ENCODE data around the gene PPP3CA.

PPP3CA gene

DNA sequence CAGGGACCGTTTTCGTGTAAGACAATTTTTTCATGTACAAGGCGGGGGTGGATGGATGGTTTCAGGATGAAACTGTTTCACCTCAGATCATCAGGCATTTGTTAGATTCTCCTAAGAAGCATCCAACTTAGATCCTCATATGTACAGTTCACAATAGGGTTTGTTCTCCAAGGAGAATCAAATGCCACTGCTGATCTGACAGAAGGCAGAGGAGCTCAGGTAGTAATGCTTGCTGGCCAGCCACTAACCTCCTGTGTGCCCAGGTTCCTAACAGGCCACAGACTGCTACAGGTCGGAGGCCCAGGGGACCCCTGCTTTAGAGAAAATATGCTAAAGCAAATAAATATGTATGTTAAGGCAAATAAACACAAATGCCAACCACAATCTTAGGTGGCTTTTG, 61.3 kb downstream of the PPP3CA start:
- no peaks in the 10 kb centered on the region for H3K27me3 ChIP-seq (ENCODE audit: control insufficient read depth, insufficient read depth, low read length)
- H3K4me3 ChIP-seq (ENCODE audit: low read length), result no peak overlapping the region
- H3K36me3 ChIP-seq (ENCODE audit: control insufficient read depth, low read depth, low read length), result no peaks in the 10 kb centered on the region
- no peak overlapping the region for H3K9ac ChIP-seq (ENCODE audit: low read length)
- no peaks in the 10 kb centered on the region for H3K9me3 ChIP-seq (ENCODE audit: control insufficient read depth, low read depth, low read length)
- H3K27ac ChIP-seq (ENCODE audit: low read length), result no peak overlapping the region
- peaks cover 77% of the 10 kb centered on the region for H3K4me1 ChIP-seq (ENCODE audit: control insufficient read depth, low read depth, low read length)

DNA sequence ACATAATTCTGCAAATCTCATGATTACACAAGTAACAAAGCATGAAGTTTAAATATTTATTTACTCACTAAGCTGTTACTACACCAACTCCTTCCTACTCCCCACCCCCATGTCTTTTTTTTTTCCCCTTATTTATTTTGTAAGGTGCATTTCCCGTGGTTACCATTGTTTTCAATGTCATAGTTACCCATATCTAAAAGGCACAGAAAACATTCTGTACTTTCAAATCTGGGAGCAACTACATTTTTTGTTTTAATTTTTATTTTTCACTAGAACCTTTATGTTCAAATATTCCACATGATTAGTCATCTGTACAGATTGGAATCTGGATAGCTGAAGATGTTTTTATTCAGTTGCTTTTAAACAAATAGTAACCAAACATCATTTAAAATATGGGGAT, 62.8 kb downstream of the PPP3CA start:
- Histone ChIP-seq H3K4me1 (ENCODE audit: control insufficient read depth, low read depth, low read length) (peaks cover 78% of the 10 kb centered on the region), H3K4me3 (ENCODE audit: low read length) (no peak overlapping the region), H3K9me3 (ENCODE audit: control insufficient read depth, low read depth, low read length) (no peaks in the 10 kb centered on the region), H3K36me3 (ENCODE audit: control insufficient read depth, low read depth, low read length) (no peaks in the 10 kb centered on the region), H3K9ac (ENCODE audit: low read length) (no peak overlapping the region), H3K27me3 (ENCODE audit: control insufficient read depth, insufficient read depth, low read length) (no peaks in the 10 kb centered on the region), H3K27ac (ENCODE audit: low read length) (no peak overlapping the region)

DNA sequence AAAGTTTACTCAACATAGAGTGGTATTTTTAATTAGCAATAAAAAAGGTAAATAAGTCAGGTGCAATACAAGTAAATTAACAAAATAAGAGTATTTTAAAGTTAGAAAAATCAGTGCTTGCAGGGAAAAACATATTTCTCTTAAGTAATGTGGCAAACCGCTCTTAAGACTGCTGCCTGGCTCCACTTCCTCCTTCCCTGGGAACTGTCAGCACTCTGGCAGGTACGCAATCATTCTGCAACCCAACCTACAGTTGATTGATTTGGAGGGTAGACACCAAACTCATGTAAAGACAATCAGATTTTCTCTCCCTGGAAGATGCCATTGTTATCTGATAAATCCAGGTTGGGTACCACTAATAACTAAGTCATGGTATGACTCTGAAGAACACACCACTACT, 63.9 kb downstream of the PPP3CA start:
- H3K9ac ChIP-seq (ENCODE audit: low read length), result no peak overlapping the region
- peak overlapping the region; percentile 39 for H3K27ac ChIP-seq (ENCODE audit: low read length)
- peaks cover 84% of the 10 kb centered on the region for H3K4me1 ChIP-seq (ENCODE audit: control insufficient read depth, low read depth, low read length)
- H3K4me3 ChIP-seq (ENCODE audit: low read length), result no peak overlapping the region
- no peaks in the 10 kb centered on the region for H3K27me3 ChIP-seq (ENCODE audit: control insufficient read depth, insufficient read depth, low read length)
- no peaks in the 10 kb centered on the region for H3K36me3 ChIP-seq (ENCODE audit: control insufficient read depth, low read depth, low read length)
- no peaks in the 10 kb centered on the region for H3K9me3 ChIP-seq (ENCODE audit: control insufficient read depth, low read depth, low read length)

DNA sequence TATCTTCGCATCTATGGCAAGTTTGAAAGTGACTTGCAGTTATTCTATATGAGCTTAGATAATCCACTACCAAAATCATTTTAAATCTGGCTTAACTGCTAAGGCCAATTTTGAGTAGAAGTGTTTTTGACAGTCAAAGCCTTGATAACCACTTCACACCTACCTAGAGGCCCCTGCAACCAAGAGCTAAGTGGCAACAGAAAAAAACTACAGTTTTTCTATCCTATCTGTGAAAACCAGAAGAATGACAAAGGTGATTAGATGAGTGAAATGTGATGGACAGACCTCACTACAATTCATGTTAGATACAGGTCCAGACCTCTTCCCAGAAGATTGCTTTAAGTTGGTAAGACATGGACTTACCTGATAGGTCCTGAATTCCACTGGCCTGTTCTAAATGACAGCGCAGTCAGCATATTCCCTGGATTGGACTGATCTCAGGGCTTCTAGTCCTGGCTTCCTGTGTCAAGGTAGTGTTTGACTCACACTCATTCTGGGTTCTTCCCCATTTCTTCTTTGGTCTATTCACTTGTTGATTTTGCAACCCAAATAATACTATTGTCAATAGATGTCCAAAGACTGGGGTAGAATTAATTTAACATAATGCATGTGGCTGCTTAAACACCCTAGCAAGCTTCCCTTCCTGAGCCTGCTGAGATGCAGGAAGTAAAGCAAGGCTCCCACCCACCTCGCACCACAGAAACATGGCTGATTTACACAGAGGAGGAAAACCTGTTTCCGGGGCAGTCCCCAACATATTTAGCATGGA, 65.1 kb downstream of the PPP3CA start:
- Histone ChIP-seq H3K27me3 (ENCODE audit: control insufficient read depth, insufficient read depth, low read length) (no peaks in the 10 kb centered on the region), H3K27ac (ENCODE audit: low read length) (peak overlapping the region; percentile 3), H3K4me3 (ENCODE audit: low read length) (no peak overlapping the region), H3K9ac (ENCODE audit: low read length) (no peak overlapping the region), H3K4me1 (ENCODE audit: control insufficient read depth, low read depth, low read length) (peaks cover 75% of the 10 kb centered on the region), H3K36me3 (ENCODE audit: control insufficient read depth, low read depth, low read length) (no peaks in the 10 kb centered on the region), H3K9me3 (ENCODE audit: control insufficient read depth, low read depth, low read length) (no peaks in the 10 kb centered on the region)

DNA sequence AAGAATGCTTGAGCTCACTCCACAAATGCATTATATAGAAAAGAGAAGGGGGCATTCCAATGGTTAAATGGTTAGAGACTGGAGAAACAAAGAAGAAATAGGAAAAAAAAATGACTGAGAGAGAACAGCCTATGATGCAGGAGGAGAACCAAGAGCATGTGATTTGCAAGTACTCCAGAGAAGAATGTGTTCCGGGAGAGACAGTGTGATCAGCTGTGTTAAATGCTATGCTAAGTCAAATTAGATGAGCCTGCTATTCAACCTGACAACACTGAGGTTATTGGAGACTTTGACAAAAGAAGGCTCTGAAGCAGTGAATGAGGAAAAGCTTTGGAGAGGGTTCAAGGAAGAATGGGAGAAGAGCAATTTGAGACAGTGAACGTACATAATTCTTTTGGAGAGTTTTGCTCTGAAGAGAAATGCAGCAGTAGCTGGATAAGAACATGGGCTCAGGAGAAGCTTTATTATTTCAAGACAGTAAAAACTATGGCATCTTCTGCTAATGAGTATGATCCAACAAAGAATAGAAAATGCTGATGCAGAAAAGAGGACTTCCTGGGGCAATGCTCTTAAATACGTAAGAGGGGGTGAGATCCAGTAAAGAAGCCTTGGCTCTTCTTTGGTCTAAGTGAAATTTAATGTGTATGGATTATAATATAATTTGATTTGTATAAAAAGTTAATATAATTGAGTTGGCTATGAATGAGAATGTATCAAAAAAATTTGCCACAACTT, 66.3 kb downstream of the PPP3CA start:
- H3K36me3 ChIP-seq (ENCODE audit: control insufficient read depth, low read depth, low read length), result no peaks in the 10 kb centered on the region
- peaks cover 66% of the 10 kb centered on the region for H3K4me1 ChIP-seq (ENCODE audit: control insufficient read depth, low read depth, low read length)
- H3K9me3 ChIP-seq (ENCODE audit: control insufficient read depth, low read depth, low read length), result no peaks in the 10 kb centered on the region
- no peak overlapping the region for H3K27ac ChIP-seq (ENCODE audit: low read length)
- H3K9ac ChIP-seq (ENCODE audit: low read length), result no peak overlapping the region
- H3K27me3 ChIP-seq (ENCODE audit: control insufficient read depth, insufficient read depth, low read length), result no peaks in the 10 kb centered on the region
- H3K4me3 ChIP-seq (ENCODE audit: low read length), result no peak overlapping the region

DNA sequence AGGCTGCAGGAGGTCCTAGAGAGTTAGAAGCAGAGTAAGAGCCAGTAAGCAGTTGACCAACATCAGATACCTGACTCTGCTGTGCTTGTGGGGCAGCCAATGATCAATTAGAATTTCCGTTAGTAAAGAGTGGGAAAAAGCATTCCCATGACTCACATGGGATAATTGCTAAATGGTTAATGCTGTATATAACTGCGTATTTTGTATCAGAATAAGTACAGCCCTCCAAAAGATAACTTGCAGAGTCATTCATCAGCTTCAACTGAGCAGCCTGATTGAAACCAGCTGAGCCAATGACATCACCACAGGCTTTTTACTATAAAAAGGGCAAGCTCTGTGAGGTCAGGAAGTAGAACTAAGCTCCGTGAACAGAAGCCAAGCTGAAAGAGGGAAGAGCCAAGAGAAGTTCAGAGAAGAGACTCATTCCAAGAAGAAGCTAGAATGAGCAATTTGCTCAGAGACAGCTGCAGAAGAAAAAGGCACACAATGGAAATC, 67.9 kb downstream of the PPP3CA start:
- no peak overlapping the region for H3K9ac ChIP-seq (ENCODE audit: low read length)
- H3K9me3 ChIP-seq (ENCODE audit: control insufficient read depth, low read depth, low read length), result no peaks in the 10 kb centered on the region
- no peak overlapping the region for H3K27ac ChIP-seq (ENCODE audit: low read length)
- H3K4me1 ChIP-seq (ENCODE audit: control insufficient read depth, low read depth, low read length), result peaks cover 50% of the 10 kb centered on the region
- H3K27me3 ChIP-seq (ENCODE audit: control insufficient read depth, insufficient read depth, low read length), result no peaks in the 10 kb centered on the region
- no peaks in the 10 kb centered on the region for H3K36me3 ChIP-seq (ENCODE audit: control insufficient read depth, low read depth, low read length)
- no peak overlapping the region for H3K4me3 ChIP-seq (ENCODE audit: low read length)

DNA sequence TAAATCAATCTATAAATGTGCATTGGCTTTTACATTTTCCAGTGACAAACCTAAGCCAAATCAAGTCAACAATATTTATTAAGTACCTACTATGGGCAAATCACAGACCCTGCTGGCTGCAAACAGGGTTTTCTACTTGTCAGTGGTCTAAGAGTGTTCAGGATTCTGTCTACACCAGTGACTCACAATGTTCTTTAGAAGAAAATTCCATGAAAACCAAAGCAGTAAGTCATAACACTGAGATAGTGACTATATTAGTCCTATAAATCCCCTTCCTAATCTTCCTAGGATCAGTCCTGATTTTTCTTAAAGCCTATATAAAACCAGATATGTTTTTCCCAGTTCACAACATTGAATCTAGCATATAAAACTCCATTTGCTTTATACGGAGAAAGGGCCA, 69.7 kb downstream of the PPP3CA start:
- Histone ChIP-seq H3K36me3 (ENCODE audit: control insufficient read depth, low read depth, low read length) (no peaks in the 10 kb centered on the region), H3K27me3 (ENCODE audit: control insufficient read depth, insufficient read depth, low read length) (no peaks in the 10 kb centered on the region), H3K4me1 (ENCODE audit: control insufficient read depth, low read depth, low read length) (peaks cover 35% of the 10 kb centered on the region), H3K4me3 (ENCODE audit: low read length) (no peak overlapping the region), H3K9ac (ENCODE audit: low read length) (no peak overlapping the region), H3K9me3 (ENCODE audit: control insufficient read depth, low read depth, low read length) (no peaks in the 10 kb centered on the region), H3K27ac (ENCODE audit: low read length) (no peak overlapping the region)

DNA sequence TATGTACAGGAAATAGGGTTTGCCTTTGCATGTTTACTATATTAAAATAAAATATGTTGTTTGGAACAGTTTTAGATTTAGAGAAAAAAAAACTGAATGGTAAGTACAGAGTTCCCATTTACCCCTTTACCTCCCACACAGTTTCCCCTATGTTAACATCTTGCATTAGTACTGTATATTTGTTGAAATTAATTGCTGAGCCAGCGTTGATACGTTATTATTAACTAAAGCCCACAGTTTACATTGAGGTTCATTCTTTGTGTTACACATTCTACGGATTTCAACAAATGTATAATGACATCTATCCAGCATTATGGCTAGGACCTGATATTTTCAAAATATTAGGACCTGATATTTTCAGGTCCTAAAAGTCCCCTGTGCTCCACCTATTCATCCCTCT, 70.7 kb downstream of the PPP3CA start:
- H3K27ac ChIP-seq (ENCODE audit: low read length), result no peak overlapping the region
- H3K9ac ChIP-seq (ENCODE audit: low read length), result no peak overlapping the region
- no peaks in the 10 kb centered on the region for H3K9me3 ChIP-seq (ENCODE audit: control insufficient read depth, low read depth, low read length)
- H3K36me3 ChIP-seq (ENCODE audit: control insufficient read depth, low read depth, low read length), result no peaks in the 10 kb centered on the region
- no peak overlapping the region for H3K4me3 ChIP-seq (ENCODE audit: low read length)
- H3K27me3 ChIP-seq (ENCODE audit: control insufficient read depth, insufficient read depth, low read length), result no peaks in the 10 kb centered on the region
- H3K4me1 ChIP-seq (ENCODE audit: control insufficient read depth, low read depth, low read length), result peaks cover 25% of the 10 kb centered on the region

DNA sequence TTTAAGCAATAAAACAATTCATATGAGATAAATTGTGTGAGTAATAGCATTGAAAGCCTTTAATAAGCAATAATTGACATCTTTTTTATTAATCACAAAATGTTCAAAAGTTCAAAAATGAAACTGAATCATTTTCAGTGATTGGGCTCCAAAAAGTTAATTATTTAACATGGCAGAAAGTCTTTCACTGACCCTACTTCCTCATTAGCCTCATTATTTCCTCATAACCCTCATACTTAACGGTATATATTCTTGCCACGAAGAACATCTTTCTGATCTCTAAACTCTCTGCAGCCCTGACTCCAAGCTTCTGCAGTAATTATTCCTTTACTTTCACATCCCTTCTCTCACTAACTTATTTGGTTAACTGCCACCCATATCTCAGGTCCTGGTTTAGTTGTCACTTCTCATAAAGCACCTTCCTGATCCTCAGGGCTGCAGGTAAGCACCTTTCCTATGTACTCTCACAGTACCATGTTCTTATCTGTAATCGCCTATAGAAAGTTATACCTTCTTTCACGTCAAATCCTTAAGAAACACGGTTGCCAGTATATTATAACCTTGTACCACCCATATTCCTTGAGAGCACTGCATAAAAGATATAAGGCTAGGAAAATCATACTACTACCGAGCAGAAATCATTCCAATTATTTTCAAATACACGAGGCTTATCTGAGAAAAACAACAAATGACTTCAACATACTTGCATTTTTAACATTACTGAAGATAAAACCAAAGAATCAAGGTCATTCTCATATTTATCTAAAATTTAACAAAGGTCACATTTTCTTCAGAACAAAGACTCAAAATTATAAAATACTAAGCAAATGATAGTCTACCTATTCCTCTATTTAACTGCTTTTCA, 72.2 kb downstream of the PPP3CA start:
- no peak overlapping the region for H3K27ac ChIP-seq (ENCODE audit: low read length)

DNA sequence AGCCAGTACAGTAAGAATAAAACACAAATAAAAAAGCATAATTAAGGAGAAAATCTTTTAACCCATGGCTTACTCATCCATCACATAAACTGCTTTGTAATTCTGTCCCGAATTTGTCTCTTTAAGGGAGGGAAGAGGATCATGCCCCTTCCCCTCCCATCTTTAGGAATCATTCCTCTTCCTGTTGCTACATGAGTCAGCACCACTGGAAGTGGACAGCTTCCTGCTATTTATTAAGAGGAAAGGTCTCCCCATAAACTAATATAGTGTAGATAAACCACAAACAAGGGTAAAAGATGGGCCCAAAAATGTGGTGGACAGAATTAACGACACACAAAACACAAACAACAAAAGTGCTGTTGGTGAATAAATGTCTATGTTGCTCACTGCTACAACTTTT, 75.8 kb downstream of the PPP3CA start:
- Histone ChIP-seq H3K9me3 (ENCODE audit: control insufficient read depth, low read depth, low read length) (no peaks in the 10 kb centered on the region), H3K9ac (ENCODE audit: low read length) (no peak overlapping the region), H3K4me1 (ENCODE audit: control insufficient read depth, low read depth, low read length) (no peaks in the 10 kb centered on the region), H3K27ac (ENCODE audit: low read length) (no peak overlapping the region), H3K27me3 (ENCODE audit: control insufficient read depth, insufficient read depth, low read length) (no peaks in the 10 kb centered on the region), H3K36me3 (ENCODE audit: control insufficient read depth, low read depth, low read length) (no peaks in the 10 kb centered on the region), H3K4me3 (ENCODE audit: low read length) (no peak overlapping the region)

More for the DNA sequence above, 72.2 kb downstream of the PPP3CA start:
- H3K27me3 ChIP-seq (ENCODE audit: control insufficient read depth, insufficient read depth, low read length), result no peaks in the 10 kb centered on the region
- no peak overlapping the region for H3K9ac ChIP-seq (ENCODE audit: low read length)
- no peaks in the 10 kb centered on the region for H3K9me3 ChIP-seq (ENCODE audit: control insufficient read depth, low read depth, low read length)
- H3K4me1 ChIP-seq (ENCODE audit: control insufficient read depth, low read depth, low read length), result peaks cover 17% of the 10 kb centered on the region
- no peak overlapping the region for H3K4me3 ChIP-seq (ENCODE audit: low read length)
- H3K36me3 ChIP-seq (ENCODE audit: control insufficient read depth, low read depth, low read length), result no peaks in the 10 kb centered on the region

DNA sequence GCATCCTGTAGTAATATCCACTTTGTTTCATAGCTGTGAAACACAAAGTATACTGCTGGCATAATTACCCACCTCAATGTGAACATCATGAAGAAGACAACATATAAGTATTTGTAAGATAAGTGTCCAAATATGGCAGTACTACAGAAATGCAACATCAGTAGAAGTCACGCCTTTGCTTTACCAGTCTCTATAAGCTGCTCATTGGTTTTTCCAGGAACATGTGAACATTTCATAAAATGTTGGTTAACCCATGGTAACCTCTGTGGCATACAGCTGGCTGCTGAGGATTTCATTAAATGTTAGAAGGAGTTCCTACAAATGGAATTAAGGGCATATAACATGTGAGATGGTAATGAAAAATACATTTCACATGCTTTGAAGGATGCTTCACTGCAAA, 77.6 kb downstream of the PPP3CA start:
- Histone ChIP-seq H3K9ac (ENCODE audit: low read length) (no peak overlapping the region), H3K4me3 (ENCODE audit: low read length) (no peak overlapping the region), H3K9me3 (ENCODE audit: control insufficient read depth, low read depth, low read length) (no peaks in the 10 kb centered on the region), H3K27me3 (ENCODE audit: control insufficient read depth, insufficient read depth, low read length) (no peaks in the 10 kb centered on the region), H3K36me3 (ENCODE audit: control insufficient read depth, low read depth, low read length) (no peaks in the 10 kb centered on the region), H3K4me1 (ENCODE audit: control insufficient read depth, low read depth, low read length) (no peaks in the 10 kb centered on the region), H3K27ac (ENCODE audit: low read length) (no peak overlapping the region)

Measured in iPS-18a (cell line).